ENCODE measurements around the gene SLC8A2.

SLC8A2 gene

GRCh38 chr19:47497821-47498520 is 26.3 kb upstream of the SLC8A2 start:
- TF ChIP-seq CTCF (conservative IDR thresholded peaks at IDR 0.05; ENCODE audit: low read depth, low read length), result no peak
- no peak overlapping the region for H3K4me3 ChIP-seq (ENCODE audit: low read depth, low read length)
- DNase-seq (ENCODE audit: low read depth), result no peak

GRCh38 chr19:47497050-47497766 is 25.5 kb upstream of the SLC8A2 start:
- no peak for DNase-seq (ENCODE audit: low read depth)
- TF ChIP-seq CTCF (conservative IDR thresholded peaks at IDR 0.05; ENCODE audit: low read depth, low read length), result no peak
- no peak overlapping the region for H3K4me3 ChIP-seq (ENCODE audit: low read depth, low read length)

- TF ChIP-seq CTCF (conservative IDR thresholded peaks at IDR 0.05; ENCODE audit: low read depth, low read length), result no peak
- no peak overlapping the region for H3K4me3 ChIP-seq (ENCODE audit: low read depth, low read length)
Observed at GRCh38 chr19:47495478-47496372, 24.0 kb upstream of the SLC8A2 start.

GRCh38 chr19:47494729-47495128 is 23.0 kb upstream of the SLC8A2 start:
- no peak for TF ChIP-seq CTCF (conservative IDR thresholded peaks at IDR 0.05; ENCODE audit: low read depth, low read length)
- no peak for DNase-seq (ENCODE audit: low read depth)
- H3K4me3 ChIP-seq (ENCODE audit: low read depth, low read length), result no peak overlapping the region

More at GRCh38 chr19:47495478-47496372, 24.0 kb upstream of the SLC8A2 start:
- DNase-seq (ENCODE audit: low read depth), result no peak

- no peak for DNase-seq (ENCODE audit: low read depth)
- no peak overlapping the region for H3K4me3 ChIP-seq (ENCODE audit: low read depth, low read length)
- TF ChIP-seq CTCF (conservative IDR thresholded peaks at IDR 0.05; ENCODE audit: low read depth, low read length), result no peak
Observed at GRCh38 chr19:47494211-47494547, 22.5 kb upstream of the SLC8A2 start.

- no peak for DNase-seq (ENCODE audit: low read depth)
- no peak for TF ChIP-seq CTCF (conservative IDR thresholded peaks at IDR 0.05; ENCODE audit: low read depth, low read length)
- no peak overlapping the region for H3K4me3 ChIP-seq (ENCODE audit: low read depth, low read length)
Observed at GRCh38 chr19:47493378-47494210, 21.9 kb upstream of the SLC8A2 start.

Measured in choroid plexus epithelial cell (primary cell).